Activated CD8-positive, alpha-beta memory T cell treated with anti-CD3 and anti-CD28 coated beads, Interleukin-2, amount 50 U/mL, for 1 hour (primary cell): Measurements from ENCODE around the gene MYO1D.
"Not testable (repeated sequence)": the region's sequence is repeated elsewhere in the genome, so short reads cannot be mapped to it uniquely, and the experiment has no call there.

Experiments
- DNase-seq: peaks from one replicate; pipeline ENCODE4 v3.0.0-alpha.2; 2020; ENCODE audit errors: extremely low read depth

The MYO1D gene

DNA sequence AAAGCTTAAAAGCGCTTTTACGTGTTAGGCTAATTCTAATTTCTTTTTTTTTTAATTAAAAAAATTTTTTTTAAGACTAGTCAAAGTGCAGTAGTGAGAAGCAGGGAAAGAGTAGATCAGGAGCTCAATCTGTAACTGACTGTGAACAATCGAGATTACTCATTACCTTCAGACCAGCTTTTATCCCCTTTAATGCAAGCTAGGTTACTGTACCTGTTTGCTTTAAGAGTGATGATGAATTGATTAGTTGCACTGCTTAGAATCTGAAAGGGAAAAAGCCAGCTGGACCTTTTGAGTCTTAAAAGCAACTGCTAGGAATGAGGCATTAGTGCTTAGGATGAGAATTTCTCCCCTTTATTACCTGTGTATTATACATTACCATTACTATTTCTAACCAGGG, 413.6 kb downstream of the MYO1D start:
- no peak for DNase-seq

DNA sequence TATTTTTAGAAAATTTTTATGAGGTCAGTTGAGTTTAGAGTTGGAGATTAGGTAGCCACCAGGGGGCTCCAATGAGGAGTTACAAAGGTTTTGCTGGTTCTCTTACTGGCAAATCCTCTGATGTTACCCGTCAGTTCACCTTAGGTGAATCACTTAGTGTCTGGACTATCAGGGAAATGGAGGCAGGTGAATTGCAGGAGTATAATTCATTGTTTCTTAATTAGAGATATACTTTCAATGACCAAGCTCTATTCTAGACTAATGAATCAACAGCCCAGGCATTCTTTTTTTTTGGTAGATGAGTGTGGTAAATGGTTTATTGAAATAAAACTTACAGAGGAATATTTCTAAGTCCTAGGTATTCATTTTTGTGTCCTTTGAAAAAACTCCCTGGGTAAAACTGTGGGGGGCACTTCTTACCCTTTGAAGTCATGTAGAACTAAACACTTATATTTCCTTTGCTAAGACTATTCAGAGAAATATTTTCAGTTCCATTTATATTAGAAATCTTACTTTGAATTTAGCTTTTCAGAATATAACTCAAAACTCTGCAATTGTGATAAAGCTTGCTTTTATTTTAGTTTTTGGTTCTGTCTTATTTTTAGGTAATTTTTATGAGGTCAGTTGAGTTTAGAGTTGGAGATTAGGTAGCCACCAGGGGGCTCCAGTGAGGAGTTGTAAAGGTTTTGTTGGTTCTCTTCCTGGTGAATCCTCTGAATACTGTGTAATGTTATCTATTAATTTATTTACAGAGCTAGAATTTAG, 414.9 kb downstream of the MYO1D start:
- DNase-seq: no peak

DNA sequence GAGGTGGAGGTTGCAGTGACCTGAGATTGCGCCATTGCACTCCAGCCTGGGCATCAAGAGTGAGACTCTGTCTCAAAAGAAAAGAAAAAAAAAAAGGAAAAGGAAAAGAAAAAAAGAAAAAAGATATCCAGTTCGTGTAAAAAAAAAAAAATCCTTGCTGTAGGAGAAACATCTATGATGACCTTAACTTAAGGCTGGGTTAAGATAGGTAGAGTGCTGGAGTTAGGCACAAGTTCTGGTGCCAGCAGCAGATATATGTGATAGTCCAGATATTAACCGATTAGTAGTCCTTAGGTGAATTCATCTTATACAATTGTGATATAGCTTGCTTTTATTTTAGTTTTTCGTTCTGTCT, 415.4 kb downstream of the MYO1D start:
- DNase-seq: no peak

DNA sequence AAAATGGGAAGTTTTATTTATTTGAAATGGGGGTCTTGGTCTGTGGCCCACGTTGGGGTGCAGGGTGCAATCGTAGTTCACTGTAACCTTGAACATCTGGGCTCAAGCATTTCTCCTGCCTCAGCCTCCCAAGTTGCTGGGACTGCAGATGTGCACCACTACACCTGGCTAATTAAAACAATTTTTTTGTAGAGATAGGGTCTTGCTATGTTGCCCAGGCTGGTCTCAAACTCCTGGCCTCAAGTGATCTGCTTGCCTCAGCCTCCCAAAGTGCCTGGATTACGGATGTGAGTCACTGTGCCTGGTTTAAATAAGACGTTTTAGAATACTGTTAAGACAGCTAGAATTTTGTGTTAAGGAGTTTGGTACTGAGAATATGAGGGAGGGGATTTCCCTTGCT, 416.9 kb downstream of the MYO1D start:
- no peak for DNase-seq

DNA sequence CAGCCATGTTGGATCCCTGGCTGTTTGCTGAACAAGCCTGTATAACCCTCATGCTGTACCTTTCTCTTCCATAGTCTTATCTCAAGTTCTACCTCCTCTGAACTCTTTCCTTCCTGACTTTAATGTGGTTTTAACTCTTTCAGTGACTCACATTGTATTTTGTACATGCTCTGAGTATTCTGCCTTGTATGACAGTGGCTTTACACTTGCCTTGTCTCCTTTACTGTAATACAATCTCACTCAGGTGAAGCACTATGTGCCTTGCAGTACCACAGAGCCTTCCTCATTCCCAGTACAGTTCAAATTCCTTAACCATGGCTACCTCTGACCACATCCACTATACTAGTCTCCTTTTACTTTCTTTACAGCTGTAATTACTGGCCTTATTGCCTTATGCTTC, 418.6 kb downstream of the MYO1D start:
- no peak for DNase-seq

DNA sequence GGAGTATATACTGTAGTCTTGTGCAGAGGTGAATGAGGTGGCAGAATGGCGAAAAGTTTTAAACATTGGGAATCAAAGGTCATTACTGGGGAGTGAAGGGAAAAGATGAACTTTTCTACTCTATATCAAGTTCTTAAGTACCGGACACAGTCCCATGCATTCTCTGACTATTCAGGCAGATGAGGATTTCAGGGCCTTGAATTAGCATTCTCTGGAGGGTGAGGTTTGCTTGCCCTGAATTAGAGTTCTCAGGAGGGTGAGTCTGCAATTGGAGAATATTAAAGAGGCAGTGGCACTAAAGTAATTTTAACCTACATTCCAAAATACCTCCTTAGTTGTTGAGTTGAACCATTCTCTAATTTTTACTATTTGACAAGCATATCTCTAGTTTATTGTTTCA, 423.6 kb downstream of the MYO1D start:
- no peak for DNase-seq

DNA sequence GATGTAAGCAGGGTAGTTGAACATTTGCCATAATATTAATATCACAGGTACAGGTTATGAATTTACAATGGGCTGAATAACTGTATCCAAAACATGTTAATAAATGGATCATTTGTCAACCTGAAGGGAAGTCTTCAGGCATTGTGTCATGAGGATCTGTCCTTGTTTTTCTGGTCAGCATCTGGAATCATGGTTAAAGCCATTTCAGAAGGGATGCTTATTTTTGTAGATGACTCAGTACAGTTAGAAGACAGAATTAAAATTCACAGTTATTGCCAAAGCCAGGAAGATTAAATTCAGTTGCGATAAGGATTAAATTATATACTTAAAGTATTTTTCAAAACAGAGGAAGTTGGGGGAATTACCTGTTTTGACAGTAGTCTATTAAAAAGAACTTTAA, 424.6 kb downstream of the MYO1D start:
- no peak for DNase-seq

DNA sequence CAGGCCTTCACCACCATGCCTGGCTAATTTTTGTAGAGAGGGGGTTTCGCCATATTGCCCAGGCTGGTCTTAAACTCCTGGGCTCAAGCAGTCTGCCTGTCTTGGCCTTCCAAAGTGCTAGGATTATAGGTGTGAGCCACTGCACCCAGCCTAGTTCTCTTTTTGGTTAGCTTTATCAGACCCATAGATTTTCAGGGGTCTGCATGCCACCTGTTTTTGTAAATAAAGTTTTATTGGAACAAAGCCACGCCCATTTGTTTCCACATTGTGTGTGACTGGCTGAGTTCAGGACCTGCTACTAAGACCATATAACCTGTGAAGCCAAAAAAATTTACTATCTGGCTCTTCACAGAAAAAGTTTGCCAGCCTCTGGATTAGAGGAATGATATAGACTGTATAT, 425.0 kb downstream of the MYO1D start:
- DNase-seq: no peak

DNA sequence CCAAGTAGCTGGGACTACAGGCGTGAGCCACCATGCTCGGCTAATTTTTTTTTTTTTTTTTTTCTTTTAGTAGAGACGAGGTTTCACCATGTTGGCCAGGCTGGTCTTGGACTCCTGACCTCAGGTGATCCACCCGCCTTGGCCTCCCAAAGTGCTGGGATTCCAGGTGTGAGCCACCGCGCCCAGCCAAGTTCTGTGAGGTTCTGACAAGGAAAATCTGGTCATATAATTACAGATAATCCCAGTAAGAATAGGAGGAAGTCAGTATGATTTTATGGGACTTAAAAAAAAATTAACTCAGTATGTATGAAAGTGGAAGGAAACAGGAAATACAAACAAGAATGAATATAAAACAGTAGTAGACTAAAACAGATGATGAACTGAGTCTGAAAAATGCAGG, 426.5 kb downstream of the MYO1D start:
- DNase-seq: not testable (repeated sequence)

DNA sequence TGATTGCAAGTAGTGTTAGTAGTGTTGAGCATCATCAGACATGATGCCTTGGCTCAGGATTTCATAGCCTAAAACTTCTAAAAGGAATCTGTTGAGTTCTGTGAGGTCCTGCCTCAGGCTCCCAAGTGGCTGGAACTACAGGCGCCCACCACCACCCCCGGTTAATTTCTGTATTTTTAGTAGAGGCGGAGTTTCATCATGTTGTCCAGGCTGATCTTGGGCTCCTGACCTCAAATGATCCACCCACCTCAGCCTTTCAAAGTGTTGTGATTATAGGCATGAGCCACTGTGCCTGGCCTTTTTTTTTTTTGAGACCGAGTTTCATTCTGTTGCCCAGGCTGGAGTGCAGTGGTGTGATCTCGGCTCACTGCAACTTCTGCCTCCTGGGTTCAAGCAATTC, 427.0 kb downstream of the MYO1D start:
- no peak for DNase-seq

DNA sequence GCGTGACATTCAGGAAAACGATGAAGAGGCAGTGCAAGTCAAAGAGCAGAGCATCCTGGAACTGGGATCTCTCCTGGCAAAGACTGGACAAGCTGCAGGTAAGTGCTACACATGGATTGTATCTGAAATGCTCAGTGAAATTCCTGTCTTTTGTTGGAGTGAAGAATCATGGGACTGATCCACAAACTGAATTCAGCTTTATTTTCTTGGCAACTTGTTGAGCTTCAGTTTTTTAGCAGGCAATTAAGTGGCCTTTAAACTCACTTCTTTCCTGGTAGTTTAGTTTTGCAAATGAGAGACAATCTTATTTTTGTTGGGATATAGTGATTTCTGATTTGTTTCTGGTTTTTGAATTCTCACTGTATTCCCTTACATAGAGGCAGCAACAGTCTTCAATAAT, 430.0 kb downstream of the MYO1D start:
- DNase-seq: no peak

DNA sequence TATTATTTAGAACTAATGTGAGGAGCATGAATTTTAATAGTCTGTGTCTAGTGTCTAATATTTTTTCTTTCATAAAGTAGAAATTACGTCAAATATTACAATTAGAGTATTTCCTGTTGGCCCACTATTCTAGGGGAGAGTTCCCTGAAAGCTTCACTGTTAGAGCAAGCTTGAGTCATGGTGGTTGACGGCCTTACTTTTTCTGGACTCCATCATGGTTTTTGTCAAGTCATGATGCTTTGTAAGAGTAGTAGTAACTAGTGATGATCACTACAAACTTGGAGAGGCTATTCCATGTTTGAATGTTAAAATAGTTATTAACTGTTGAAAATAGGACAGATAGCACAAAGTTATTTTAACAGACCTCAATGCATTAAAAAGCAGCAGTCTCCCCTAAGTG, 431.0 kb downstream of the MYO1D start:
- no peak for DNase-seq

DNA sequence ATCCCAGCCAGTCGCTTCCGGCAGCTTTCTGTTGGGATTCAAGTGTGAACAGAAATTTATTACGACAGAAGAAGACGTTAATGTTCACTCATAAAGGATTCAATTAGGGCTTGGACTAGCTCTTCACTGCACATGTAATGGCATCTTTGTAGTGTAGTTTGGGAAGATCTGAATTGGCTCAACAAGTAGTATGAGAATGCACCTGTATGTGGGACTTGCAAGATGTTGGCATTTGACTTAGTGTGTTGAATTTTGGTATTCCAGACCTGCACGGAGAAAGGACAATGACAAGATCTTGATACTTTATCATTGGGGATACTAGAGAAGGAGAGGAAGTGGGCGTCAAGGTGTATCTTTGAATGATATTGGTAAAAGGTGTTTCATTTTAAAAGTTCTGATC, 431.4 kb downstream of the MYO1D start:
- no peak for DNase-seq

DNA sequence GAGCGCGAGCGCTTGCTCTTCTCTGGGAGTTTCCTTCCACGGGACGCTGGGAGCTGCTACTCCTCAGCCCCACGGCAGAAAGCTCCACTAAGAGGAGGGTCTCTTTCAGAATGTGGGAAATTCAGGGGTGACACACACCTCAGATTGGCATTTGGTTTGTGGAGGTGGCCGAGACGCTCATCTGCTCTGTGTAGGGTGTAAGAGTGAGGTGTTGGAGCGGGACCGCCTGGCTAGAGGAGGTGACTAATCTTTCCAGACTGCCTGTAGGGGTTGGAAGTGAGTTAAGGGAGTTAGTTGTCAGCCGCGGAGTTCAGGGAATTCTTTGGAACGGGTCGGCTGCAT, 431.9 kb downstream of the MYO1D start:
- no peak for DNase-seq

DNA sequence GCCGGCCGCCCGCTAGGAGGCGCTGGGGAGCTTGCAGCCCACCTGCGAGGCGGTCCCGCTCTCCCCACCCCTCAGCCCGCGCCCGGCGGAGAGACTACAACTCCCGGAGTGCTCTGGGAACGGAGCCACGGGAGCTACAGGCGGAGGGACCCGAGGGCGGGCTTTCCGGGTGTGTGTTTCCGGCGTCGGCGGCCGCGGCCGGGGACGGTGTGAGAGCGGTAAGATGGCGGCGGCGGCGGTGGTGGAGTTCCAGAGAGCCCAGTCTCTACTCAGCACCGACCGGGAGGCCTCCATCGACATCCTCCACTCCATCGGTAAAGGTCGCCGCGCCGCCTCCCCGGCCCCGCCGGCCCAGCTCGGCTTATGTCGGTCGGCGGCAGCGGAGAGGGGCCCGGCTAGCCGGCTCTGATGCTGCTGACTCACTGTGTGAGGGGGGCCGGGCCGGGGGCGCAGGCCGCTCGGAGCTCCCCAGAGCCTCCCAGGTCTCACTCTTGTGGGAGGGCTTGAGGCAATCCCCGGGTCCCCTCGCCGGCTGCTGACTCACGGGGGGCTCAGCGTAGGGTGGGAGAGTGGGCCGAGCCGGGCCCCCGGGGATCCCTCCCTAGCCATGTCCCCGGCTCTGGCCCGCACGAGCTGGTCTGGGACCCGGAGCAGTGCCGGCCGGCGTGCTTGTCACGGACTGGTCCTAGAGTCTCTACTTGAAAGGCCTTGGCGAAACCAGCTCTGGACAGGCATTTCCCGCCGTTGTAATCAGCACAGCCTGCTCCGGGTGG, 432.4 kb downstream of the MYO1D start, which contains the start of gene PSMD11:
TSS of gene PSMD11 (plus strand) at position 210 of the 773 bp plus-strand sequence. CDS start at position 224, 14 bp downstream.
- DNase-seq: peak; percentile 95

DNA sequence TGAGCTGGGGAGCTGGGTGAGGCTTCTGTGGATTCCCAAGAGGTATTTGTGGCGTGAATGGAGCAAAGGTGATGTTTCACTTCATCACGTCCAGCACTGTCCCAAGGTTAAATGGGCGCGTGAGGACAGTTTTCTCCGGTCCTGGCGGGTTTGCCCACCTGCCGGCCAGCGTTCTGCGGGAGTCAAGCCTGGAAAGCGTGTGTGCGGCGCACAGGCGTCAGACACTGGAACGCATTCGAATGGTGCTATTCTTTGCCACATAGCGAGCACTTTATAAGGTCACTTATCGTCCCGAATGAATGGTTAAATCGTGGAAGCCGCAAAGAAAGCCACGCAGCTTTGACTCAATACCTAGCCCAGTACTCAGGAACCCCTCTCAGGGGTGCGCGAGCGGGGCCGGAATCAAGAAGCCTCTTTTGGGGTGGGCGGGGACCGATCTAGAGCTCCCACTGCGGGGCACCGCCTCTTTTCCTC, 433.1 kb downstream of the MYO1D start:
- no peak for DNase-seq
